ENCODE data around the gene NCSTN. TPM values are rescaled to one million over a fixed set of nuclear protein-coding genes. Genes with fewer than 3 reads are reported as not detected.
A peak's percentile ranks its signal among the peaks of the same experiment; 100 is the strongest.

NCSTN gene
- total and polyA plus RNA-seq, 8 donors, result 14.5 to 123 (median 41.8) TPM

DNA sequence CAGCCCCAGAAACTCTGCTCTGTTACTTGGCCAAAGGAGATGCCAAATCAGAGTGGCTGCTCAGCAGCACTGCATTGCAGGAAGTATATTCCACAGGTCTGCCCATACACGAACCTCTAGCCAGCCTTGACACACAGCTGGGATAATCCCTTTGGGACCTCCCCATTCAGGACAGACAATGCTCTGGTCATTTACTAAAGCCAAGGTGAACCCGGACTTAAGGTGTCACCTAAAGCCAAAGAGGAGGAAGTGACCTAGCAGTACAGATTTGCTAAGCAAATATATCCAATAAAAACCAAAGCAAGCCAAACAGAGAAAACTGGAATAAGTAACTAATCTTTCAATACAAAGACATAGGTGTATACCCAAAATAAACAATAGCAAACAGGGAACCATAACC lies 27.8 kb upstream of the NCSTN start:
- H3K9me3 ChIP-seq, result peaks cover 0 to 5% (median 0%) of the 10 kb centered on the region in 4 donors
- DNase-seq, result peak in 1 of 2 donors; percentile 15
- H3K4me3 ChIP-seq, result no peak overlapping the region
- H3K27ac ChIP-seq, result peak overlapping the region; percentile 5 to 51 (median 32)
- peaks cover 0 to 28% (median 12%) of the 10 kb centered on the region in 4 donors for H3K4me1 ChIP-seq
- H3K27me3 ChIP-seq, result no peaks in the 10 kb centered on the region
- intact Hi-C loops (cut with DNase I; ENCODE audit: low total_unique reads), result no loop called here
- no peak for TF ChIP-seq POLR2A (IDR thresholded peaks at IDR 0.05)
- no peak for TF ChIP-seq EP300 (IDR thresholded peaks at IDR 0.05)
- TF ChIP-seq POLR2AphosphoS5 (IDR thresholded peaks at IDR 0.05), result no peak
- TF ChIP-seq, protein P1, sequence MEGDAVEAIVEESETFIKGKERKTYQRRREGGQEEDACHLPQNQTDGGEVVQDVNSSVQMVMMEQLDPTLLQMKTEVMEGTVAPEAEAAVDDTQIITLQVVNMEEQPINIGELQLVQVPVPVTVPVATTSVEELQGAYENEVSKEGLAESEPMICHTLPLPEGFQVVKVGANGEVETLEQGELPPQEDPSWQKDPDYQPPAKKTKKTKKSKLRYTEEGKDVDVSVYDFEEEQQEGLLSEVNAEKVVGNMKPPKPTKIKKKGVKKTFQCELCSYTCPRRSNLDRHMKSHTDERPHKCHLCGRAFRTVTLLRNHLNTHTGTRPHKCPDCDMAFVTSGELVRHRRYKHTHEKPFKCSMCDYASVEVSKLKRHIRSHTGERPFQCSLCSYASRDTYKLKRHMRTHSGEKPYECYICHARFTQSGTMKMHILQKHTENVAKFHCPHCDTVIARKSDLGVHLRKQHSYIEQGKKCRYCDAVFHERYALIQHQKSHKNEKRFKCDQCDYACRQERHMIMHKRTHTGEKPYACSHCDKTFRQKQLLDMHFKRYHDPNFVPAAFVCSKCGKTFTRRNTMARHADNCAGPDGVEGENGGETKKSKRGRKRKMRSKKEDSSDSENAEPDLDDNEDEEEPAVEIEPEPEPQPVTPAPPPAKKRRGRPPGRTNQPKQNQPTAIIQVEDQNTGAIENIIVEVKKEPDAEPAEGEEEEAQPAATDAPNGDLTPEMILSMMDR (IDR thresholded peaks at IDR 0.05), result no peak
- H3K36me3 ChIP-seq, result peaks cover 70 to 97% (median 96%) of the 10 kb centered on the region in 4 donors
- WGBS, 5 donors, result 20 to 58% (median 40%) methylated on average over 2 of the region's 2 CpGs

DNA sequence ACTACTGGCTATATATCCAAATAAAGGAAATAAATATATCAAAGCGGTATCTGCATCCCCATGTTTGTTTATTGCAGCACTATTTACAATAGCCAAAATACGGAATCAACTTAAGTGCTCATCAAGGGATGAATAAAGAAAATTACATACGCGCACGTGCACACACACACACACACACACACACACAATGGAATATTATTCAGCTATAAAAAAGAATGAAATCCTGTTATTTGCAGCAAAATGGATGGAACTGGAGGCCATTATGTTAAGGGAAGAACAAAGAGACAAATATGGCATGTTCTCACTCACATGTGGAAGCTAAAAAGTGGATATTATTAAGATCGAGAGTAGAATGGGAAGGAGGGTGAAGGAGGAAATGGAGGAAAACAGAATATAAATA lies 20.4 kb upstream of the NCSTN start:
- Histone ChIP-seq H3K27me3 (no peaks in the 10 kb centered on the region), H3K27ac (no peak overlapping the region), H3K4me3 (no peak overlapping the region), H3K9me3 (no peaks in the 10 kb centered on the region), H3K36me3 (peaks cover 52 to 97% (median 92%) of the 10 kb centered on the region in 4 donors), H3K4me1 (peaks cover 0 to 5% (median 2%) of the 10 kb centered on the region in 4 donors)
- 94 to 98% (median 96%) methylated on average over 6 of the region's 6 CpGs for WGBS, 5 donors
- no peak for DNase-seq
- TF ChIP-seq POLR2A (IDR thresholded peaks at IDR 0.05) (no peak), POLR2AphosphoS5 (IDR thresholded peaks at IDR 0.05) (no peak), EP300 (IDR thresholded peaks at IDR 0.05) (no peak)
- TF ChIP-seq, protein P1 (IDR thresholded peaks at IDR 0.05), result no peak
- intact Hi-C loops (cut with DNase I; ENCODE audit: low total_unique reads), result no loop called here

DNA sequence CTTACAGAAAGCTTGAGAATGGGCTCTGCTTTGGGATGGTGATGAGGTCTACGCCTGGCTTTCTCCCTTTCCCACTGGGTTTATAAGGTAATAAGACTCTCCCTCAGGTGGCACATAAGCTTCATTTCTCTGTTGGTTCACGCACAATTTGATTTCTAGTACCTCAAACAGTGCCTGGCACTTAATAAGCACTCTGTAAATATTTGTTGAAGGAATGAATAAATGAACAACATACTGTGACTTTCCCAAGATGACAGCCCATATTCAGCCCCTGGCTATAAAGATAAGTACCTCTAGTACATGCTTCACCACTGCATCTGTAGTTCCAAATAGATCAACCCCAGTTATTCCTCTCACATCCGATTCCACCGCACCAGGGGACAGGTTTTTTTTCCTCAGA lies 17.9 kb upstream of the NCSTN start:
- Histone ChIP-seq H3K4me3 (no peak overlapping the region), H3K9me3 (no peaks in the 10 kb centered on the region), H3K27me3 (no peaks in the 10 kb centered on the region), H3K27ac (no peak overlapping the region), H3K4me1 (peaks cover 0 to 1% (median under 1%) of the 10 kb centered on the region in 4 donors), H3K36me3 (peaks cover 67 to 100% (median 96%) of the 10 kb centered on the region in 4 donors)
- intact Hi-C loops (cut with DNase I; ENCODE audit: low total_unique reads), result no loop called here
- TF ChIP-seq POLR2A (IDR thresholded peaks at IDR 0.05) (no peak), POLR2AphosphoS5 (IDR thresholded peaks at IDR 0.05) (no peak)
- TF ChIP-seq, protein P1 (IDR thresholded peaks at IDR 0.05), result no peak
- WGBS, 5 donors, result 77 to 89% (median 85%) methylated on average over 4 of the region's 4 CpGs
- no peak for DNase-seq

DNA sequence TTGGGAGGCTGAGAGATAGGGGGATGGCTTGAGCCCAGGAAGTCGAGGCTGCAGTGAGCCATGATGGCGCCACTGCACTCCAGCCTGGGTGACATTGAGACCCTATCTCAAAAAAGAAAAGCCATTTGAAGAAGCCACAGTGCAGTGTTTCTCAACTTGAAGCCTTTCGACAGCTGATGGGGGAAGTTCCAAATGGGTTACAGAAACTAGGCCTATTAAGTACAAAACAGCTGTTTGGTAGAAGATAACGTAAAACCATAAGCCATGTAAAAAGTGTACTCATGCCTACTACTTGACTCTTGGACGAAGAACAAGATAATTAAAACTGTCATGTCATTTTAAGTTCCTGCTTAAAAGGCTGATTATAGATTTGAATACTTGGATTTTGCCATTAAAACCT lies 16.8 kb upstream of the NCSTN start:
- no peaks in the 10 kb centered on the region for H3K4me1 ChIP-seq
- H3K36me3 ChIP-seq, result peaks cover 79 to 100% (median 100%) of the 10 kb centered on the region in 4 donors
- TF ChIP-seq POLR2A (IDR thresholded peaks at IDR 0.05) (no peak), POLR2AphosphoS5 (IDR thresholded peaks at IDR 0.05) (no peak), EP300 (IDR thresholded peaks at IDR 0.05) (no peak)
- TF ChIP-seq, protein P1 (IDR thresholded peaks at IDR 0.05), result no peak
- intact Hi-C loops (cut with DNase I; ENCODE audit: low total_unique reads), result no loop called here
- DNase-seq, result no peak
- 91 to 96% (median 93%) methylated on average over 5 of the region's 5 CpGs for WGBS, 5 donors
- no peaks in the 10 kb centered on the region for H3K27me3 ChIP-seq
- H3K4me3 ChIP-seq, result no peak overlapping the region
- no peak overlapping the region for H3K27ac ChIP-seq
- H3K9me3 ChIP-seq, result no peaks in the 10 kb centered on the region

Data from stomach (tissue), 9 donors.